GM18517 (cell line): ENCODE results near the gene DACH1.
"Not testable (repeated sequence)": the region's sequence is repeated elsewhere in the genome, so short reads cannot be mapped to it uniquely, and the experiment has no call there.

ENCODE experiments used
- ATAC-seq: cut with Tn5 transposase; IDR thresholded peaks from one replicate; pipeline ENCODE4 v1.9.1; 2021; ENCODE audit warnings: mild to moderate bottlenecking, moderate library complexity; ENCODE audit not compliant: unreplicated experiment

Gene DACH1

DNA sequence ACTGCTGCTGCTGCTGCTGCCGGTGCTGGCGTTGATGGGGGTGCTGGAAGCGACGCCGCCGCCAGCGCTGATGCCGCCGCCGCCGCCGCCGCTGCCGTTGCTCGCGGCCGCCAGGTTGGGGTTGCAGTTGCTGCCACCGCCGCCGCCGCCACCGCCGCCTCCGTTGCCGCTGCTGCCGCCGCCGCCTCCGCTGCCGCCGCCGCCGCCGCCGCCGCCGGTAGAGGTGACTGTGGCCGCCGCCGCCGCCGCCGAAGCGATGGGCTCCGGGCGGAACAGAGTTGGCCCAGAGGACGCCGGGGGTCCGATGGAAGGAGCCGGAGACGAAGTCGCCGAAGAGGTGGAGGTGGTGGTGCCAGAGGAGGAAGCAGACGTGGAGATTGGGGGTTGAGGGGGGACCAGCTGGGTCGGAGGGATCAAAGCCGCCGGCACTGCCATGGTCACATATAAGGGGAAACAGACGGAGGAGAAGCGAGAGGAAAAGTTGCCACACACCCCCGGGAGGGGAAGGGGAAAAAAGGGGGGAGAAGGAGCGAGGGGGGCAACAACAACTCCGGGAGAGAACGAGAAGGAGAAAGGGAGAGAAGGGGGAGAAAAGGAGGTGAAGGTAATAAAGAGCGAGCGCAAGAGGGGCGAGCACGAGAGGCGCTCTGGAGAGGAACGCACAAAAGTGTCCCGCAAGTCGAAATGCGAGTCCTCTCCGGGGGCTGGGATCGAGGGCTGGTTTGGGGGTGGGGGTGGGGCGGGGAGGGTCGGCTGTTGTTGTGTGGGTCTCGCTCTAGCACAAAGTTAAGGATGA, 471 bp downstream of the DACH1 start:
- no peak for ATAC-seq

DNA sequence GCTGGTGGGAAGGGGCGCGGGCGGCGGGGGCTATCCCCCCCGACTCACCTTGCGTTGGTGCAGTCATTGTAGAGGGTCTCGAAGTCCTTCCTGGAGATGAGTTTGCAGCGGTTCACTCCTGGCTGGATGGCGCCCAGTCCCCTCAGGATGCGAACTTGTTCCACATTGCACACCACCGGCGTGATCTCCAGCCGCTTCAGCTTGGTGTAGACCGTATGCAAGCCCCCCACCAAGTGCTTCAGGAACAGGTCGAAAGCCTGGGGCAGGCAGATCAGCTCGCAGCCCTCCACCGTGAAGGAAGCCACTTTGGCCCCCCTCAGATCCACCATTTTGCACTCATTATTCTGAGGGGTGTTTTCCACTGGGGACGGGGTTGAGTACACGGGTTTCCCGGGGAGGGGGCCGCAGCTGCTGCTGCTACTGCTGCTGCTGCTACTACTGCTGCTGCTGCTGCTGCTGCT, 1.1 kb downstream of the DACH1 start:
- no peak for ATAC-seq

- no peak for ATAC-seq
Measured at GRCh38 chr13:71864986-71865873, 1.8 kb downstream of the DACH1 start.

- ATAC-seq, result no peak
Measured at GRCh38 chr13:71864094-71864985, 2.7 kb downstream of the DACH1 start.

DNA sequence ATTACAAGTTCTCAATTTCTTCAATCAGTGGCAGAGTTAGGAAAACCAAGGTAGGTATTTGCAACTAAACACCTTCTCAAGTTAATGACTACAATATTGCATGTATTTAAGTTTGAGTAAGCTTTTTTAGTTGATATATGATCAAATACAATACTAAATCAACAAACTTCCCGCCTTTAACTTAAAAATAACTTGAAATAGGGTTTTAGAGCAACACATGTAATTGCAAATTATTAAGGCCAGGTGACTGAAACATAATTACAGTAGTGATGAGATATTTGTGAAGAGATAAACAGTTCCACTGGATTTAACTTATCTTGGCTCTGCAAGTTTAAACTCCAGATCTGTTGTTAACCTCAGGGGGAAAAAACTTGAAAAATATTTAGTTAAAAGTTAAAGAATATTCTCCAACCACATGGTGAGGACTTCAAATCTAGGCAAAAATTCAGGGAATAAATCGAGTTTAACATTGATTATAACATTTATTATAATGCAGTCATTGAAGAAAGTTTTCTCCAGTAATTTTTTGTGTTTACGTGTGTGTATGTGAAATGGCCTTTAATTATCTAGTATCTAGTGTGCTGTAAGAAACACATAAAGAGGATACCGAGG, 3.6 kb downstream of the DACH1 start:
- no peak for ATAC-seq

DNA sequence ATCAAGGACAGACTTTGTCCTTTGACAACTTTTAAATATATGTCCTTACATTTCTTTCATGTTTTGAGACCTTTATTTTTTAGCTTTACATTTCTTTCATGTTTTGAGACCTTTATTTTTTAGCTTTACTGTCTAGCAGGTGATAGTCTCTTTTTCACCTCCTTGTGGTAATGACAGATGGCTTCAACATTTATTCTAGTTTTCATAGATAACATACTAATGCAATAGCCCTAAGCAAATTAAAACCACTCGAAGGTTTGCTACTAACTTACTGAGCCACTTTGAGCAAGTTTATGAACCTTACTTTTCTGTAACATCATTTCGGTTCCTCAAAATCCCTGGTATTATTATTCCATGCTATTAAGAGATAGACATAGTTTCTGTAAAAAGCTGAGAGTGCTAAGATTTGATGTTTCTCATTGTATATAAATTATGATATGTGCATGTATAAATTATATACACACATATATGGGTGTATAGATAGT, 4.5 kb downstream of the DACH1 start:
- ATAC-seq, result no peak

GRCh38 chr13:71861769-71862458, 5.1 kb downstream of the DACH1 start:
- no peak for ATAC-seq

DNA sequence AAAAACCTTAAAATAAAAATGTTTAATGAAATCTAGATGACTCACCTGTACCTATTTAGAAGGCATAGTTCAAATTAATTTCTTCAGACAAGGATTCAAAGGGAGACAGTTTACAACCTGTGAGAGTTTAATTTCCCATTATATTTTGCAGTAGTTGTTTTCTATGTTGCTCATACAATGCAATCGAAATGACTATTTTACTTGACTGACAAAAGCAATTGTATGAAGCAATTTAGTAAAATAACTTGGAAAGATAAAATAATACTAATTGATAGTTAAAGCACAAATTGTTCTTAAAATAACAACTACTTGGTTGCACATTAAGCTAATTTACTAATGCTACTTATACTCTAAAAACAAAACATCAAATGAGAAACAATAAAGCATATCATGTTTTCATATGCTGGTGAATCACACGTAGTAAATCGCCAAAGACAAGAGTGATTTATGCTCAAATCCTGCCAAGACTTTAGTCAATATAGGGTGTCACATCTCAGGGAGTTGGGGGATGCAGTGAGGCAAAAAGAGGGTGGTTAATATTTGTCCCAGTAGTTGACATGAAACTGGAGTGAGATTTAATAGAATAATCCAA, 6.4 kb downstream of the DACH1 start:
- ATAC-seq, result no peak

GRCh38 chr13:71858647-71859046, 8.4 kb downstream of the DACH1 start:
- no peak for ATAC-seq

DNA sequence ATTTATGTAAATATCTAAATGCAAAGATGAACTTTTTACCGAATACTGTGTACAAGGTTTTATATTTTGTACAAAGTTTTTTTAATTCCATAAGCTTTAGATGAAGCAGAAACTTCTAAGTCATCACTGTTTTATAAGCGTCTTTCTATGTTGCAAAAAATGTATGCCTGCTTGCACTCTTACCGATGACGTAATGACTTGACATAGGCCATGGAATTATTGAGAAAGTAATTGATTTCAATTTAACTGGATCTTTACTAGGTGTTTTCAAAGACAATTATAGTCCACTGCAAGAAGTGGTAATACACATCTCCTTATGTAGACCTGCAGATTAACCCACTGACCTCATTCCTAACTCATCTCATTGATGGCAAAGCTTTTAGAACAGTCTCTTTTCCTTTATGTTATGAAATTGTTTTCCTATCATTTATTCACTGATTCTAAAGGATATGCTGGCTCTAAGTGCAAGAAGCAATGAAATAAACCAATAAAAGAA, 10.4 kb downstream of the DACH1 start:
- ATAC-seq, result no peak

GRCh38 chr13:71854401-71854800, 12.6 kb downstream of the DACH1 start:
- ATAC-seq, result no peak

DNA sequence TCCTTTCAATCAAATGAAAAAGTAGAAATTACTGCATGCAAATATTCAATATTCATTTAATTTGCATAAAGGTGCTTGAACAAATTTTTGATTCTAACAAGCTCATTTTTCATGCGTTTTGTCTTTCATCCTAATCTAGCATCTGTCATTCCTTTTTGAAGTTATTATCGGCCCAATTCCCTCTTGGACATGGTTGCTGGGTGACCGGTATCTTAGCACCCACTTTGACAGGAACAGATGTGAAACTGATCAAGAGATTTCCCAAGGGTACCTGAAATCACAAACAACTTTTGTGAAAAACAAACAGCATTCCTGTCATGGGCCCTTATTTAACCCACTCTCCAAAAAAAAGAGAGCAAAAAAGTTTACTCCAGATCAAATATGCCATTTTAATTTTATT, 13.3 kb downstream of the DACH1 start:
- no peak for ATAC-seq

- ATAC-seq, result no peak
Measured at GRCh38 chr13:71852736-71853135, 14.3 kb downstream of the DACH1 start.

DNA sequence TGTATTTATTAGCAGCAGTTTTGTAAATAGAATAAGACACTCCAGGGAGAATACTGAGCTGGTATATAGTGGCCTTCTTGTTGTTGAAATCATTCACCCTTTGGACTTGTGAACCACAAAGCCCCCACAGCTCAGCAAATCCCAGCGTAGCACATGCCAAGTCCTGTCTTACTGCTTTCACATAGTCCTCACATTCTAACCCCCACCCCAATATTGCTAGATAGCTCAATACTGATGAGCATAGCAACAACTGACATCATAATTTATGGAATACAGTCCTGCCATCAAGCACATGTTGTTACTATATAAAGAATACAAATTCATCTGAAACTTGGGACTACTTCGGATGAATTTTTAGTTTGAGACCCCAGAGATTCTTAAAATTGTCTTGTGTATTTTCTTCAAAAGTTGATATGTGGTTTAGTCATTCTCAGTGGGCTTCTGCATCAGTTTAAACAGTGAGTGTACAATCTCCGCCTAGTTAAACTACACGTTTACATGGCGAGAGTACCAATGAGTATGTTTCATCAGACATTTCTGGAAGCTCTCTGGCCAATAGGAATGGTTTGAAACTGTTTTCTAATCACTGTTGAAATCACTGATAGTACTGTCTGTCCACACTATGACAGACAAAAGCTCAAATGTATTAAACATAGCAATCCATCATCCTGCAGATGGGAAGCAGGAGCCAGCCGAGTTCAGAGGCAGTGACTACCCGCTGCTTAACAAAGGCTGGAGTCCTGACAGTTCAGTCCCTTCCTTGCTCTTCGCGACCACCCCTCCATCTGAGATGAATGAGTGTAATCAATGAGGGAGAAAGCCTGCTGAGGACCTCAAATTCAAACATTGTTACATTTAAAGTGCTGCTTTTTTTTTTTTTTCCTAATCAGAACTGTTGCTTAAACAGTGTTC, 15.2 kb downstream of the DACH1 start:
- no peak for ATAC-seq

- ATAC-seq, result no peak
Measured at GRCh38 chr13:71842003-71842402, 25.0 kb downstream of the DACH1 start.

DNA sequence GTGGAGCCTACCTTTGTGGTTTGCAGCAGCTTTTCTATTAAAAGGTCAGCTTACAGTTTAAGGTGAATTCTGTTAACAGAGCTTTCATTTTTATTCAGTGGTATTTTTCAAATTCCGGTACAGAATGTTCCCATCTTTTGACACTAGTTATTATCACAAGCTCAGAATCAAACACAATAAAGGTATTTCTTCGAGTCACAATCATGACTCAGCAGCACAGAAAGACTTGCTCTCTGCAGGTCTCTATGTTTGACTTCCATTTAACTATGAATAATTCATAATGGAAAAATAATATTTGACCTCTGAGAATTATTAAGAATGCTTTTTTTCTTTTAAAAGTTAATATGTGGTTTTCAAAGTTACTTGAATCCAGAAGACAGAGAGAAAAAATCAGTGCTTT, 28.2 kb downstream of the DACH1 start:
- ATAC-seq, result no peak

GRCh38 chr13:71837582-71837981, 29.4 kb downstream of the DACH1 start:
- ATAC-seq, result not testable (repeated sequence)

- ATAC-seq, result no peak
Measured at GRCh38 chr13:71831716-71832115, 35.3 kb downstream of the DACH1 start.
